Measurements from ENCODE around the gene ZNF280B. TPM values are rescaled to one million over a fixed set of nuclear protein-coding genes. Genes with fewer than 3 reads are reported as not detected.

ZNF280B gene
- total RNA-seq, 4 donors from 2014 or later = 0.08 to 0.19 (median 0.18) TPM; not detected in 1

GRCh38 chr22:22554587-22555284 lies 46.2 kb upstream of the ZNF280B start:
- H3K4me3 ChIP-seq = no peak overlapping the region
- 77 to 88% methylated on average over 4 of the region's 4 CpGs for WGBS, 2 donors
- H3K27me3 ChIP-seq = peaks cover 0 to 3% (median 0%) of the 10 kb centered on the region in 4 donors
- no peaks in the 10 kb centered on the region for H3K36me3 ChIP-seq
- DNase-seq = no peak
- intact Hi-C loops (cut with DNase I) = no loop called here
- H3K4me1 ChIP-seq = no peaks in the 10 kb centered on the region
- no peak overlapping the region for H3K27ac ChIP-seq
- no peaks in the 10 kb centered on the region for H3K9me3 ChIP-seq
- no peak for TF ChIP-seq CTCF (IDR thresholded peaks at IDR 0.05)
- no peak for TF ChIP-seq POLR2A (IDR thresholded peaks at IDR 0.05)

GRCh38 chr22:22553735-22554586 lies 45.4 kb upstream of the ZNF280B start:
- no peak for DNase-seq
- H3K36me3 ChIP-seq = no peaks in the 10 kb centered on the region
- H3K4me1 ChIP-seq = no peaks in the 10 kb centered on the region
- H3K27me3 ChIP-seq = peaks cover 0 to 6% (median 0%) of the 10 kb centered on the region in 4 donors
- H3K4me3 ChIP-seq = no peak overlapping the region
- intact Hi-C loops (cut with DNase I) = no loop called here
- TF ChIP-seq POLR2A (IDR thresholded peaks at IDR 0.05) (no peak), CTCF (IDR thresholded peaks at IDR 0.05) (no peak)
- 48 to 53% methylated on average over 8 of the region's 8 CpGs for WGBS, 2 donors
- no peak overlapping the region for H3K27ac ChIP-seq
- no peaks in the 10 kb centered on the region for H3K9me3 ChIP-seq

- no peak overlapping the region for H3K4me3 ChIP-seq
- DNase-seq = no peak
- intact Hi-C loops (cut with DNase I) = no loop called here
- 89 to 93% methylated on average over 1 of the region's 1 CpG for WGBS, 2 donors
- H3K4me1 ChIP-seq = no peaks in the 10 kb centered on the region
- H3K36me3 ChIP-seq = no peaks in the 10 kb centered on the region
- H3K27ac ChIP-seq = no peak overlapping the region
- no peaks in the 10 kb centered on the region for H3K9me3 ChIP-seq
- TF ChIP-seq CTCF (IDR thresholded peaks at IDR 0.05) = no peak
- TF ChIP-seq POLR2A (IDR thresholded peaks at IDR 0.05) = no peak
- H3K27me3 ChIP-seq = peaks cover 0 to 6% (median 0%) of the 10 kb centered on the region in 4 donors
These were observed 44.6 kb upstream of the ZNF280B start for GRCh38 chr22:22553141-22553540.

- DNase-seq = no peak
- H3K27me3 ChIP-seq = peaks cover 0 to 6% (median 0%) of the 10 kb centered on the region in 4 donors
- no peaks in the 10 kb centered on the region for H3K36me3 ChIP-seq
- H3K9me3 ChIP-seq = no peaks in the 10 kb centered on the region
- no peak overlapping the region for H3K4me3 ChIP-seq
- intact Hi-C loops (cut with DNase I) = no loop called here
- no peaks in the 10 kb centered on the region for H3K4me1 ChIP-seq
- no peak overlapping the region for H3K27ac ChIP-seq
- TF ChIP-seq CTCF (IDR thresholded peaks at IDR 0.05) = no peak
- TF ChIP-seq POLR2A (IDR thresholded peaks at IDR 0.05) = no peak
- 59 to 66% methylated on average over 4 of the region's 4 CpGs for WGBS, 2 donors
These were observed 44.1 kb upstream of the ZNF280B start for GRCh38 chr22:22552630-22553029.
